Activated CD4-positive, alpha-beta T cell treated with anti-CD3 and anti-CD28 coated beads, Interleukin-2, amount 10 ng/mL, durations not matched to agents 7 days and 5 days (primary cell): ENCODE measurements around the gene CRBN. TPM values are rescaled to one million over a fixed set of nuclear protein-coding genes. Genes with fewer than 3 reads are reported as not detected.

Experiments used
- CTCF ChIA-PET: fragments of 350-600 bp; sonication (Branson Sonifier 250); formaldehyde crosslinking; loops from one replicate; lab custom pipeline; 2021; ENCODE audit warnings: antibody characterized with exemption; lab: Charles Lee
- POLR2A ChIA-PET: fragments of 350-600 bp; sonication (Branson Sonifier 250); formaldehyde crosslinking; loops from one replicate; lab custom pipeline; 2021; ENCODE audit warnings: antibody characterized with exemption; lab: Charles Lee
- DNase-seq: peaks from one replicate; pipeline ENCODE4 v3.0.0-alpha.2; 2020
- H3K27ac Mint-ChIP-seq: one replicate; pipeline ENCODE4 v1.8.0; 2021; ENCODE audit warnings: mild to moderate bottlenecking, moderate library complexity, mixed read lengths
- H3K27me3 Mint-ChIP-seq: one replicate; pipeline ENCODE4 v1.8.0; 2021; ENCODE audit warnings: mixed read lengths
- H3K36me3 Mint-ChIP-seq: one replicate; pipeline ENCODE4 v1.8.0; 2021; ENCODE audit warnings: low read depth, mixed read lengths
- H3K4me1 Mint-ChIP-seq: one replicate; pipeline ENCODE4 v1.8.0; 2021; ENCODE audit warnings: mixed read lengths
- H3K4me3 Mint-ChIP-seq: one replicate; pipeline ENCODE4 v1.8.0; 2021; ENCODE audit warnings: mild to moderate bottlenecking, moderate library complexity, mixed read lengths
- H3K9me3 Mint-ChIP-seq: one replicate; pipeline ENCODE4 v1.8.0; 2021; ENCODE audit warnings: mixed read lengths
- total RNA-seq, 2 experiments: library from RNA; stranded (reverse); gene quantifications; one replicate each; pipeline ENCODE4 v1.2.3, GENCODE V29; 2021

CRBN gene
- total RNA-seq, 2 experiments from 2014 or later = 69.7 to 76.2 TPM

- ChIA-PET POLR2A (no interaction called here), CTCF (no interaction called here)
- H3K27me3 Mint-ChIP-seq = peaks cover 8% of the 10 kb centered on the region
- H3K4me3 Mint-ChIP-seq = no peak overlapping the region
- H3K27ac Mint-ChIP-seq = no peak overlapping the region
- no peaks in the 10 kb centered on the region for H3K36me3 Mint-ChIP-seq
- H3K4me1 Mint-ChIP-seq = no peaks in the 10 kb centered on the region
- no peak for DNase-seq
- H3K9me3 Mint-ChIP-seq = no peaks in the 10 kb centered on the region
Measured at GRCh38 chr3:3102751-3103150, 76.7 kb downstream of the CRBN start.

GRCh38 chr3:3101660-3102458 is 77.6 kb downstream of the CRBN start:
- H3K36me3 Mint-ChIP-seq = no peaks in the 10 kb centered on the region
- H3K27ac Mint-ChIP-seq = no peak overlapping the region
- CTCF ChIA-PET = no interaction called here
- DNase-seq = no peak
- H3K9me3 Mint-ChIP-seq = no peaks in the 10 kb centered on the region
- H3K4me3 Mint-ChIP-seq = no peak overlapping the region
- POLR2A ChIA-PET = no interaction called here
- H3K27me3 Mint-ChIP-seq = peaks cover 3% of the 10 kb centered on the region
- no peaks in the 10 kb centered on the region for H3K4me1 Mint-ChIP-seq

Other genes with a start within 250 kb of the CRBN start
- gene IL5RA, start 69.3 kb downstream of the CRBN start, total RNA-seq = not detected
- gene TRNT1, start 52.8 kb downstream of the CRBN start, total RNA-seq = 10 to 100 TPM; 37.5 to 40.9 TPM